Endodermal cell (in vitro differentiated cells): ENCODE data around the gene TMEM255B. TPM values are rescaled to one million over a fixed set of nuclear protein-coding genes. Genes with fewer than 3 reads are reported as not detected.
A peak's percentile ranks its signal among the peaks of the same experiment; 100 is the strongest.

Source experiments
- DNase-seq: peaks from one replicate; pipeline ENCODE4 v3.0.0-alpha.2; 2017
- H3K27ac ChIP-seq: 2 replicates; pipeline ENCODE4 v1.5.1; 2013; ENCODE audit warnings: mild to moderate bottlenecking, low read depth, low read length, moderate library complexity
- H3K27me3 ChIP-seq: 2 replicates; pipeline ENCODE4 v1.6.1; 2013; ENCODE audit warnings: mild to moderate bottlenecking, low read length, moderate library complexity; ENCODE audit not compliant: insufficient read depth, control insufficient read depth, poor library complexity, severe bottlenecking
- H3K36me3 ChIP-seq: 2 replicates; pipeline ENCODE4 v1.7.0; 2013; ENCODE audit warnings: mild to moderate bottlenecking, low read length, moderate library complexity; ENCODE audit not compliant: control insufficient read depth, insufficient read depth
- H3K4me1 ChIP-seq: one replicate; pipeline ENCODE4 v1.7.0; 2013; ENCODE audit warnings: low read length; ENCODE audit not compliant: control insufficient read depth, insufficient read depth
- H3K4me3 ChIP-seq: 2 replicates; pipeline ENCODE4 v1.5.1; 2013; ENCODE audit warnings: mild to moderate bottlenecking, low read length, moderate library complexity
- H3K9ac ChIP-seq: 2 replicates; pipeline ENCODE4 v1.6.1; 2013; ENCODE audit warnings: mild to moderate bottlenecking, low read length, moderate library complexity; ENCODE audit not compliant: poor library complexity, severe bottlenecking; ENCODE audit errors: extremely low read depth
- H3K9me3 ChIP-seq: 2 replicates; pipeline ENCODE4 v1.6.1; 2013; ENCODE audit warnings: mild to moderate bottlenecking, low read length, moderate library complexity; ENCODE audit not compliant: control insufficient read depth
- H3K27ac Mint-ChIP-seq: 2 replicates; pipeline ENCODE4 v1.8.0; 2020; ENCODE audit warnings: mixed read lengths
- H3K27me3 Mint-ChIP-seq: 2 replicates; pipeline ENCODE4 v1.8.0; 2021; ENCODE audit warnings: mild to moderate bottlenecking, mixed read lengths; ENCODE audit not compliant: insufficient read depth
- H3K36me3 Mint-ChIP-seq: 2 replicates; pipeline ENCODE4 v1.8.0; 2020; ENCODE audit warnings: low read depth, mixed read lengths
- H3K4me1 Mint-ChIP-seq: 2 replicates; pipeline ENCODE4 v1.8.0; 2020; ENCODE audit warnings: mixed read lengths
- H3K4me3 Mint-ChIP-seq: 2 replicates; pipeline ENCODE4 v1.8.0; 2020; ENCODE audit warnings: mild to moderate bottlenecking, moderate library complexity, mixed read lengths
- H3K9me3 Mint-ChIP-seq: 2 replicates; pipeline ENCODE4 v1.8.0; 2020; ENCODE audit warnings: mild to moderate bottlenecking, mixed read lengths
- CTCF ChIP-seq: fragments of 200-600 bp; sonication (generic); conservative IDR thresholded peaks from 2 replicates; pipeline ENCODE4 v1.5.0; 2021; ENCODE audit warnings: antibody characterized with exemption, mild to moderate bottlenecking
- WGBS, 2 experiments: methylation state at CpG; one replicate each; pipeline versions ENCODE4 v1.1.5 to v1.1.7; 2013; ENCODE audit warnings: missing lambda C conversion rate in 2 of 2, mixed read lengths in 1 of 2; ENCODE audit not compliant: insufficient coverage in 1 of 2, insufficient read length in 1 of 2; 5-methylcytosine and 5-hydroxymethylcytosine counted together
- total RNA-seq, 2 donors: library from RNA; stranded (reverse); fragmentation: NEBNext Ultra II Directional in 1 of 2; extraction: Animal tissue kit (Norgen Biotek cat#: 25700) in 1 of 2; gene quantifications; 2 replicates in 1 of 2; 3 replicates in 1 of 2; pipeline ENCODE4 v1.2.1, GENCODE V29; 2021

TMEM255B gene
- total RNA-seq, 2 donors from 2014 or later = 0.55 to 2.1 TPM

GRCh38 chr13:113746143-113746525 is 12.9 kb upstream of the TMEM255B start:
- Histone ChIP-seq H3K36me3 (no peaks in the 10 kb centered on the region), H3K4me1 (no peaks in the 10 kb centered on the region), H3K9ac (no peak overlapping the region), H3K27me3 (no peaks in the 10 kb centered on the region), H3K4me3 (no peak overlapping the region), H3K9me3 (peaks cover 6% of the 10 kb centered on the region), H3K27ac (peak overlapping the region; percentile 26)
- Mint-ChIP-seq H3K9me3 (peaks cover 6% of the 10 kb centered on the region), H3K4me3 (no peak overlapping the region), H3K36me3 (no peaks in the 10 kb centered on the region), H3K27me3 (peaks cover 2% of the 10 kb centered on the region), H3K27ac (no peak overlapping the region), H3K4me1 (no peaks in the 10 kb centered on the region)
- WGBS, 2 experiments = 83 to 91% methylated on average over 4 to 5 of the region's 5 CpGs
- DNase-seq = no peak
- no peak for TF ChIP-seq CTCF

DNA sequence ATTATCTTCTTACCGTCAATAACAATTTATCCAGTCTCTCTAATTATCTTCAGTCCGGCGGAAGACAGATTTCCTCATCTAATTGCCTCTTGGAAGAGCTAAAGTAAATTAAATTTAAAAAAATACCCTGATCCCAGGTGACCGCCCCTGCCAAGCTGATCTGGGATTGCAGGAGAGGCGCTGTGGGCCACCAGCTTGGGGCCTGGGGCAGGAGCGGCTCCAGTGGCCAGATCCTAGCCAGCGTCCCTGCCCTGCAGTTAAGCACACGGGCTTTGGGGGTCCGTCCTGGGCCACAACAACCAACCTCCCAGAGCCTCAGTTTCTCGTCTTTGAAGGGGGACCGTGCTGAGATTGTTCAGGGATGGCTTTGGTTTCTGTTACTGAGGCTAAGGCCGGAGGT is 12.4 kb upstream of the TMEM255B start:
- Histone ChIP-seq H3K4me3 (no peak overlapping the region), H3K9me3 (peaks cover 6% of the 10 kb centered on the region), H3K36me3 (no peaks in the 10 kb centered on the region), H3K9ac (no peak overlapping the region), H3K27ac (no peak overlapping the region), H3K27me3 (no peaks in the 10 kb centered on the region), H3K4me1 (no peaks in the 10 kb centered on the region)
- Mint-ChIP-seq H3K27me3 (no peaks in the 10 kb centered on the region), H3K27ac (peak overlapping the region; percentile 55), H3K36me3 (no peaks in the 10 kb centered on the region), H3K9me3 (peaks cover 8% of the 10 kb centered on the region), H3K4me1 (no peaks in the 10 kb centered on the region), H3K4me3 (no peak overlapping the region)
- 86 to 92% methylated on average over 5 to 12 of the region's 12 CpGs for WGBS, 2 experiments
- no peak for TF ChIP-seq CTCF
- DNase-seq = no peak

DNA sequence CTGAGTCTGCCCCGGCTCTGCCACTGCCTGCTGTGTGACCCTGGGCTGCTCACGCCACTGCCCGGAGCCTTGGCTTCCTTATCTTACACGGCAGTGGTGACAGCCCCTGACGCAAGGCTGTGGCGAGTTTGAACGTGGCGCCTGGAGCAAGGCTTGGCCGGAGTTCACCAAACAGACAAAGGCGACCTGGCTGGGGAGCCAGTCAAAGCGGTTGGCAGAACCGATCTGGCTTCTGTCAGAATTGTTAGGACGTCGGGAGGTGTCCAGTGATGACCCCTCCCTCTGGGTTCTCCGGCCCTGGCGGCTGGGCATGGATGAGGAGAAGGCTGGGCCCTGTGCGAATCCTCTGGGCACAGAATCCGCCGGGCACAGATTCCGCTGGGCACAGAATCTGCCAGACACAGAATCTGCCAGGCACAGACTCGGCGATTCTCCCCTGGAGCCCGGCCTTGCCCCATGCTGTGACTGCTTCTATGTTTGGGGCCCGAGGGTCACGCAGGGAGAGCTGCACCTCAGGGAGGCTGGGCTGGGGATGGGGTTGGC is 11.7 kb upstream of the TMEM255B start:
- Mint-ChIP-seq H3K27me3 (no peaks in the 10 kb centered on the region), H3K36me3 (no peaks in the 10 kb centered on the region), H3K4me3 (no peak overlapping the region), H3K4me1 (no peaks in the 10 kb centered on the region), H3K9me3 (peaks cover 8% of the 10 kb centered on the region), H3K27ac (no peak overlapping the region)
- Histone ChIP-seq H3K27me3 (no peaks in the 10 kb centered on the region), H3K27ac (no peak overlapping the region), H3K4me3 (no peak overlapping the region), H3K9ac (no peak overlapping the region), H3K9me3 (peaks cover 6% of the 10 kb centered on the region), H3K36me3 (no peaks in the 10 kb centered on the region), H3K4me1 (no peaks in the 10 kb centered on the region)
- no peak for TF ChIP-seq CTCF
- DNase-seq = no peak
- 88 to 90% methylated on average over 13 to 25 of the region's 25 CpGs for WGBS, 2 experiments
